Esophagus muscularis mucosa (tissue), 4 donors: ENCODE data around the gene GPS1. TPM values are rescaled to one million over a fixed set of nuclear protein-coding genes. Genes with fewer than 3 reads are reported as not detected.
A peak's percentile ranks its signal among the peaks of the same experiment; 100 is the strongest.

Experiments used
- DNase-seq: peaks from one replicate; pipeline ENCODE4 v3.0.0-alpha.2; 2017; ENCODE audit errors: extremely low spot score
- H3K27ac ChIP-seq, 4 donors: fragments of 200-600 bp; sonication (generic); replicated peaks in 1 of 4; 1 replicate in 3 of 4; 2 replicates in 1 of 4; pipeline ENCODE4 v1.5.1; 2016 to 2019; ENCODE audit warnings: mild to moderate bottlenecking in 1 of 4
- H3K27me3 ChIP-seq, 4 donors: fragments of 200-600 bp; sonication (generic); one replicate each; pipeline versions ENCODE4 v1.5.1 to v1.6.0; 2016 to 2019
- H3K36me3 ChIP-seq, 4 donors: fragments of 200-600 bp; sonication (generic); one replicate each; pipeline ENCODE4 v1.5.1; 2016 to 2019
- H3K4me1 ChIP-seq, 4 donors: fragments of 200-600 bp; sonication (generic); one replicate each; pipeline ENCODE4 v1.5.1; 2016 to 2019
- H3K4me3 ChIP-seq, 4 donors: fragments of 200-600 bp; sonication (generic); 1 replicate in 2 of 4; 2 replicates in 2 of 4; pipeline ENCODE4 v1.5.1; 2016 to 2019; ENCODE audit warnings: mild to moderate bottlenecking in 4 of 4, moderate library complexity in 1 of 4
- H3K9me3 ChIP-seq, 4 donors: fragments of 200-600 bp; sonication (generic); 1 replicate in 3 of 4; 2 replicates in 1 of 4; pipeline ENCODE4 v1.5.1; 2016 to 2019
- EP300 ChIP-seq: sonication (generic); formaldehyde crosslinking; IDR thresholded peaks from one replicate; pipeline ENCODE4 v1.6.1; 2017; ENCODE audit warnings: antibody characterized with exemption
- POLR2A ChIP-seq: fragments of 450-650 bp; IDR thresholded peaks from one replicate; pipeline ENCODE4 v1.6.1; 2017; ENCODE audit warnings: antibody characterized with exemption, moderate library complexity, mild to moderate bottlenecking, low read depth
- POLR2AphosphoS5 ChIP-seq, 2 donors: sonication (generic); formaldehyde crosslinking; IDR thresholded peaks; one replicate each; pipeline ENCODE4 v1.6.1; 2017; ENCODE audit warnings: antibody characterized with exemption in 2 of 2
- WGBS: methylation state at CpG from one replicate; pipeline ENCODE4 v1.1.5; 2018; 5-methylcytosine and 5-hydroxymethylcytosine counted together
- intact Hi-C: fragments of 100-400 bp; cut with DNase I; formaldehyde crosslinking; loops from one replicate; pipeline ENCODE4 v1.15.1; 2023
- total RNA-seq, 4 donors: library from RNA; depleted of rRNA; stranded (reverse); fragments of >200 nt; gene quantifications; one replicate each; pipeline versions ENCODE4 v1.1.0 to v1.2.1, GENCODE V29; 2016
- TF ChIP-seq, protein P1 (sequence below), 3 experiments: fragments of 200-600 bp in 2 of 3; fragments of 450-650 bp in 1 of 3; sonication (generic) in 2 of 3; IDR thresholded peaks; one replicate each; pipeline ENCODE4 v1.5.1; 2017 to 2019; ENCODE audit warnings: antibody characterized with exemption in 3 of 3, mild to moderate bottlenecking in 2 of 3, moderate library complexity in 1 of 3

The GPS1 gene
- total RNA-seq, 4 donors from 2014 or later: 64.4 to 108 (median 85.4) TPM

DNA sequence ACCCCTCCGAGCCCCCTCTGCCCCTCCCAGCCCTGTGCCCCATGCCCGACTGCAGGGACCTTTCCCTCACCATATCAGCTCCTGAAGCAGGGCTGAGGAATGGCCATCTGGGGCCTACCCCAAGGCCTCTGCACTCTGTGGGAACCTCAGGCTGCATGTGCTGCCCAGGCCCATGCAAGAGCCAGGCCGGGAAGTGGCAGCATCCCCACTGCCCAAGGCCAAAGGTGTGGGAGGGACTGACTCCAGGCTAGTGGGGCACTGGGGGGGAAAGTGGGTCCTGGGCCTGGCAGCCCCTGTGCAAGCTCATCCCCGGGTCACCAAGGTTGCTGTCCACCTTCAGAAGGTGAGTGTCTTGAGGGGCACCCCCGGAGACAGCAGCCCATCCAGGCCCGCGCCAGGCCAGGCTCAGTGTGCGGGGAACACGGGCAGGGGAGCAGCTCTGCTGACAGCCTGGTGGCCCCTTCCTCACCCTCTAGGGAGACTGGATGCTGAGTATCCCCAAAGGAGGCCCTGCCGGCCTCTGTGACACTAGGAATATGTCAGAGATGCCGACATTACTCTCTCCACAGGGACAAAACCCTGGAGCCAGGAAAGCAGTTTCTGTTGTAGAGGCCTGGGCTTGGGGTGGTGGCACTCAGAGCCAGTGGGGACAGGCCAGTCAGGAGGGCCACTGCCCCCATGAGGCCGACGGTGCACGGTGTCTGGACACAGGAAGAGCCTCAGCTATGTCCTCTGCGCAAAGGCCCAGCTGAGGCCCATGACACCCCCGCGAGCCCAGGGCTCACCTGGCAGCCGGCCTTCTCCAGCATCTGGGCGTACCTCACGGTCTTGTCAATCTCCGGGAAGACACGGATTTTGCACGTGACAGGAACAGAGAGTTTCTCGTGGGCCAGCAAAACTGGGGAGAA lies 10.6 kb downstream of the GPS1 start:
- TF ChIP-seq, protein P1, sequence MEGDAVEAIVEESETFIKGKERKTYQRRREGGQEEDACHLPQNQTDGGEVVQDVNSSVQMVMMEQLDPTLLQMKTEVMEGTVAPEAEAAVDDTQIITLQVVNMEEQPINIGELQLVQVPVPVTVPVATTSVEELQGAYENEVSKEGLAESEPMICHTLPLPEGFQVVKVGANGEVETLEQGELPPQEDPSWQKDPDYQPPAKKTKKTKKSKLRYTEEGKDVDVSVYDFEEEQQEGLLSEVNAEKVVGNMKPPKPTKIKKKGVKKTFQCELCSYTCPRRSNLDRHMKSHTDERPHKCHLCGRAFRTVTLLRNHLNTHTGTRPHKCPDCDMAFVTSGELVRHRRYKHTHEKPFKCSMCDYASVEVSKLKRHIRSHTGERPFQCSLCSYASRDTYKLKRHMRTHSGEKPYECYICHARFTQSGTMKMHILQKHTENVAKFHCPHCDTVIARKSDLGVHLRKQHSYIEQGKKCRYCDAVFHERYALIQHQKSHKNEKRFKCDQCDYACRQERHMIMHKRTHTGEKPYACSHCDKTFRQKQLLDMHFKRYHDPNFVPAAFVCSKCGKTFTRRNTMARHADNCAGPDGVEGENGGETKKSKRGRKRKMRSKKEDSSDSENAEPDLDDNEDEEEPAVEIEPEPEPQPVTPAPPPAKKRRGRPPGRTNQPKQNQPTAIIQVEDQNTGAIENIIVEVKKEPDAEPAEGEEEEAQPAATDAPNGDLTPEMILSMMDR (IDR thresholded peaks at IDR 0.05): no peak
- TF ChIP-seq EP300 (no peak), POLR2AphosphoS5 (IDR thresholded peaks at IDR 0.05) (no peak), POLR2A (no peak)
- 86% methylated on average over 16 of the region's 24 CpGs for WGBS
- no peak overlapping the region for H3K4me3 ChIP-seq
- H3K36me3 ChIP-seq: peaks cover 28 to 71% (median 68%) of the 10 kb centered on the region in 4 donors
- no peaks in the 10 kb centered on the region for H3K9me3 ChIP-seq
- intact Hi-C loops: no loop called here
- peaks cover 25 to 33% (median 28%) of the 10 kb centered on the region in 4 donors for H3K4me1 ChIP-seq
- no peak overlapping the region for H3K27ac ChIP-seq
- no peaks in the 10 kb centered on the region for H3K27me3 ChIP-seq
- DNase-seq: no peak

DNA sequence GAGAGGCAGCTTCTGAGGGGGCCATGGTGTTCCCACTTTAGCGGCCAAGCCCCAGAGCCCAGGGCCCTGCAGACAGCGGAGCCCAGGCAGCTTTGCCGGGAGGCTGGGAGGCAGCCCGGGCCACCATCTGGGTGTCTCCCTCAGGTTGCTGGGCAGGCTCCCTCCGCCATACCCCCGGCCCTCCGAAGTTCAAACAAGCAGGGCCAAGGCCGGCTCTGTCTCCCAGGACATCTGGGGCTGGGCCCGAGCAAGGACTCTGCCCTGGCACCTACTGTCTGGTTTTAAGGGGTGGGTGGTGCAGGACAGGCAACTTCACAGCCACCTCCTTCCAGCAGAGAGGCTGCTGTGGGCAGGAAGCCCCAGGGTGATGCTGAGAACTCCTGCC lies 11.3 kb downstream of the GPS1 start:
- peaks cover 25 to 33% (median 28%) of the 10 kb centered on the region in 4 donors for H3K4me1 ChIP-seq
- no CpG with 5 or more reads among the region's 9 CpGs for WGBS
- peaks cover 22 to 64% (median 61%) of the 10 kb centered on the region in 4 donors for H3K36me3 ChIP-seq
- intact Hi-C loops: no loop called here
- no peak overlapping the region for H3K27ac ChIP-seq
- no peak overlapping the region for H3K4me3 ChIP-seq
- TF ChIP-seq EP300: no peak
- TF ChIP-seq POLR2A: no peak
- no peak for TF ChIP-seq POLR2AphosphoS5 (IDR thresholded peaks at IDR 0.05)
- TF ChIP-seq, protein P1 (IDR thresholded peaks at IDR 0.05): no peak
- DNase-seq: no peak
- no peaks in the 10 kb centered on the region for H3K27me3 ChIP-seq
- no peaks in the 10 kb centered on the region for H3K9me3 ChIP-seq

DNA sequence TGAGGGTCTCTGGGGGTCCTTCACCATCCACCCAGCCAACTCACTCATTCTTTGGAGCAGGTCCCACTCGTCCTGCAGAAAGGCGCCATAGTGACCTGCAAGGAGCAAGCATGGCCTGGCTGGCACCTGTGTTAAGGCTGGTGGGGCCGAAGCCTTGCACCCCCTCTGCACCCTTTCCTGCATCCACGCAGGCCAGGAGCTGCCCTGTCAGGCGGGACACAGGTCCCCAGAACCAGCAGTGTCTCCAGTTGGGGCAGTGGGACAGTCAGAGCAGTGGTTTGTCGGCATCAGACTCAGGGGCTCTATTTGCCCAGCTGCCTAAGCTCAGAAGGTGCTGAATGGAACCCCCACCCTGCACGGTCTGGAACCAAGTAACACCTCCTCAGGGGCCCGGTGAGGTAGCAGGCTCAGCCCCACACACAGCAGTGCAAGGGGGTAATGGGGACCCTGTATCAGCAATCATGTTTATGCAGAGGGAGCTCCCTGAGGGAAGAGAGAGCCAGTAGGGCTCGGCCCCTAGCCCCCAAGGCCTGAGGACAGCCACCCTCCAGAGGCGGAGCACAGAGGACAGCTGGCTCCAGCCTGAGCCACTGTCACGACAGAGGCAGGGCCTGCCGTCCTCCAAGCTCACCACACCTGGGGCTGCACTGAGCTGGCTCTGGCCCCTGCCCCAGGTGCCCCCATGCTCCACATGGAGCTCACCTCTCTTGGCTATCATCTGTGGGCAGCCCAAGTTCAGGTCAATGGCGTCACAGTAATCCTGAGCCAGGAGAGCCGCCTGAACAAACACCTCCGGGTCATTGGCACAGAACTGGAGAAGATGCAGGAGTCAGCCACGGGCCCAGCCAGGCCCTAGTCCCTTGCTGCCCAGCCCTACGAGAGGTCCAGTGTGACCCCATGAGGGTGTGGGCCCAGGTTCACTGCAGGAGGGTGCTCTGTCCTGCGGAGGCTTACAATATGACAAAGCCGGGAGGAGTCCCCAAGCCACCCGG lies 12.0 kb downstream of the GPS1 start:
- intact Hi-C loops: no loop called here
- peaks cover 25 to 33% (median 28%) of the 10 kb centered on the region in 4 donors for H3K4me1 ChIP-seq
- H3K36me3 ChIP-seq: peaks cover 22 to 57% (median 54%) of the 10 kb centered on the region in 4 donors
- H3K27ac ChIP-seq: no peak overlapping the region
- H3K4me3 ChIP-seq: peak overlapping the region in 1 of 4 donors; percentile 90
- no peaks in the 10 kb centered on the region for H3K27me3 ChIP-seq
- WGBS: 76% methylated on average over 14 of the region's 20 CpGs
- DNase-seq: no peak
- no peaks in the 10 kb centered on the region for H3K9me3 ChIP-seq
- TF ChIP-seq POLR2AphosphoS5 (IDR thresholded peaks at IDR 0.05): no peak
- TF ChIP-seq POLR2A: no peak
- no peak for TF ChIP-seq EP300
- TF ChIP-seq, protein P1 (IDR thresholded peaks at IDR 0.05): no peak

DNA sequence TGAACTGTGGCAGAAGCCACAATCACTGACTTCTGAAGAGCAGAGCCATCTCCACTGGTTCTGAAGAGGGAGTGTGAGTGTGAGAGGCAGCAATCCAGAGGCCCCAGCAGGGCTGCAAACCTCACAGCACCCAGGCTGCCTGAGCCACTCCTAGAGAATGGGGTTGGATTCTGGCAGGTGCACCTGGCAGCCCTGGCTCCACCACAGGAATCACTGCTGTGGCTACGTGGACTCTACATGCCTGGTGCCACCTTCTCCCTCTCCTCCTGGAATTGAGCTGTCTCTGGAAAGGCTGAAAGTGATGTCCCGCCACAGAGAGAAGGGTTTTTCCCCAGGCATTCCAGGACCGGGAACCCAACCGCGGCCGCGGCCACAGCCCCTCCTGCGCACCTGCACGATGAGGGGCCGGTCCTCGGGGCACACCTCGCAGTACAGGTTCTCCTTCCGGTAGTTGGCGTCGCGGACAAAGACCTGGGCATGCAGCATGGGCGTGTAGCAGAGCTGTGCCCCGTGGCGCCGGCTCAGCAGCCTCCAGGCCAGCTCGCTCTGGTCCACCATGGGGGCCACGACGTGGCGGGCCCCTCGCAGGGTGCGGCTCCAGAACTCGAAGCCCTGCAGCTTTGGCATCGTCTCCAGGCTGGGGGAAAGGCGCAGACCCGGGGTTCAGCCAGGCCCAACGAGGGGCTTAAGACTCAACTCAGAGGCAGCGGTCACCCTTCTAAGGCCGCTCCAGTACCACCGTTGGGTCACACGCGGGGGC lies 12.9 kb downstream of the GPS1 start:
- Histone ChIP-seq H3K9me3 (no peaks in the 10 kb centered on the region), H3K4me1 (peaks cover 25 to 33% (median 28%) of the 10 kb centered on the region in 4 donors), H3K27me3 (no peaks in the 10 kb centered on the region), H3K4me3 (peak overlapping the region; percentile 80 to 90 (median 86)), H3K27ac (peak overlapping the region; percentile 79 to 91 (median 88)), H3K36me3 (peaks cover 17 to 48% (median 45%) of the 10 kb centered on the region in 4 donors)
- intact Hi-C loops: no loop called here
- WGBS: 43% methylated on average over 22 of the region's 36 CpGs
- DNase-seq: no peak
- TF ChIP-seq, protein P1 (IDR thresholded peaks at IDR 0.05): no peak
- TF ChIP-seq POLR2AphosphoS5 (IDR thresholded peaks at IDR 0.05): no peak
